NCI-H460 (cell line): ENCODE results near the gene UFSP2. TPM values are rescaled to one million over a fixed set of nuclear protein-coding genes. Genes with fewer than 3 reads are reported as not detected.
"Not testable (repeated sequence)": the region's sequence is repeated elsewhere in the genome, so short reads cannot be mapped to it uniquely, and the experiment has no call there.

ENCODE experiments used
- DNase-seq: peaks from one replicate; pipeline ENCODE4 v3.0.0-alpha.2; 2016; ENCODE audit warnings: low read depth; ENCODE audit errors: extremely low read depth
- total RNA-seq: library from RNA; depleted of rRNA; stranded (reverse); fragments of >200 nt; shearing (Covaris generic); gene quantifications from 2 replicates; pipeline ENCODE4 v1.2.3, GENCODE V29; 2014

The UFSP2 gene
- total RNA-seq, 1 experiment from 2014 or later: 29.9 TPM

DNA sequence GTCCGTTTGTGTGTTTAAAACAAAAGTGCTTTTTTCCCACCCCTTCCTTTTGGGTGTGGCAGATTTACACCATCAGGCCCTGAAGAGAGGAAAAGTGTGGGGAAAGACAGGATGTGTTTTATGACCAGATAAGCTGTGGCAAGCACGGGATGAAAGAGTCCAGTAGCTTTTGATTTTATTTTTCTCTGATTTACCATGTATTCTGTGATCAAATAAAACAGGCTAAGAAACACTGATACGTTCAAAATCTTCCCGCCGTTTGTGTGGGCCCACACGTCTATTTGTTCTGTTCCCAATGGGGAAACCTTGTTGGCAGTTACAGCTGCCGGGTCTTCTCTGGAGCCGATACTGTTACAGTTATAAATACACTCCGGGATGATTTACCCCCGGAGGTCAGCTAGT is 40.8 kb downstream of the UFSP2 start:
- DNase-seq: no peak

DNA sequence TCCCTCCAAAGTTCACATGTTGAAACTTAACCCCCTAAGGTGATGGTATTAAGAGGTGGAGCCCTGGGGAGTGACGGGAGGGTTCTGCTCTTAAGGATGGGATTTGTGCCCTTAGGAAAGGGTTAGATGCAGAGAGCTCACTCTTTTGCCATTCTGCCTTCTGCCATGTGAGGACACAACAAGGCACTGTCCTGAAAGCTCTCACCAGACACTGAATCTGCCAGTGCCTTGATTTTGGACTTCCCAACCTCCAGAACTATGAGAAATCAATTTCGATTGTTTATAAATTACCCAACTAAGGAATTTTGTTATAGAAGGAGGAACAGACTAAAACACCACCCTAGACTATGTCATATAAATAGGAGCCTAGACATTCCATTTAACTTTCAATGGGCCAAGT is 41.7 kb downstream of the UFSP2 start:
- no peak for DNase-seq

DNA sequence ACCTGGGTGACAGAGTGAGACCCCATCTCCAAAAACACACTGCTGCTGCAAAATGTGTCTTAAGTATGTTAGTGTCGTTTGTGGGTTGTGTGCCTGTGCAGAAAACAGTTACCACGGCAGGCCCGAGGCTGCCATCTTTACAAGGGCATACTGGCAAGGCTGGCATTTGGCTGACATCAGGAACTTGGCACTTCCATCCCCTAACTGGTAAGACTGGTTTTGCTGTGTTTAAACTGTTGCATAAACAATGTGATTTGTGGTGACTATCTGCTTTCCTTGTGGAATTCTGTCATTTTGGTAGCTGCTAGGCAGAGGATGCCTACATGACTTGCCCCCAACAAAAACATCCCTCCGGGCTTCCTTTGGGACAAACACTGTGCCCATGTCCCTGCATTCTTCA is 42.3 kb downstream of the UFSP2 start:
- no peak for DNase-seq

DNA sequence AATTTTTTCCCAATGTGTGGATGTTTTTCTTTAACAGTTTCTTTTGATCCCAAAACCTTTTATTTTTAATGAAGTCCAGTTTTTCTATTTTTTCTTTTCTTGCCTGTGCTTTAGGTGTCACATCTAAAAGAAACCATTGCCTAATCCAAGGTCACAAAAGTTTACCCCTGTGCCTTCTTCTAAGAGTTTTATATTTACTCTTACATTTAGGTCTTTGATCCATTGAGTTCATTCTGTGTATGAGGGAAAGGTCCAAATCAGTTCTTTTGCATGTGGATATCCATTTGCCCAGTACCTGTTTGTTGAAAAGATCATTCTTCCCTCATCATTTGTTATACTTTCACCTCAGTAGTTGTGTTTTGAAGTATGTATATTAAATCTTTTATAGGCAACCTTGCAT is 43.0 kb downstream of the UFSP2 start:
- no peak for DNase-seq

DNA sequence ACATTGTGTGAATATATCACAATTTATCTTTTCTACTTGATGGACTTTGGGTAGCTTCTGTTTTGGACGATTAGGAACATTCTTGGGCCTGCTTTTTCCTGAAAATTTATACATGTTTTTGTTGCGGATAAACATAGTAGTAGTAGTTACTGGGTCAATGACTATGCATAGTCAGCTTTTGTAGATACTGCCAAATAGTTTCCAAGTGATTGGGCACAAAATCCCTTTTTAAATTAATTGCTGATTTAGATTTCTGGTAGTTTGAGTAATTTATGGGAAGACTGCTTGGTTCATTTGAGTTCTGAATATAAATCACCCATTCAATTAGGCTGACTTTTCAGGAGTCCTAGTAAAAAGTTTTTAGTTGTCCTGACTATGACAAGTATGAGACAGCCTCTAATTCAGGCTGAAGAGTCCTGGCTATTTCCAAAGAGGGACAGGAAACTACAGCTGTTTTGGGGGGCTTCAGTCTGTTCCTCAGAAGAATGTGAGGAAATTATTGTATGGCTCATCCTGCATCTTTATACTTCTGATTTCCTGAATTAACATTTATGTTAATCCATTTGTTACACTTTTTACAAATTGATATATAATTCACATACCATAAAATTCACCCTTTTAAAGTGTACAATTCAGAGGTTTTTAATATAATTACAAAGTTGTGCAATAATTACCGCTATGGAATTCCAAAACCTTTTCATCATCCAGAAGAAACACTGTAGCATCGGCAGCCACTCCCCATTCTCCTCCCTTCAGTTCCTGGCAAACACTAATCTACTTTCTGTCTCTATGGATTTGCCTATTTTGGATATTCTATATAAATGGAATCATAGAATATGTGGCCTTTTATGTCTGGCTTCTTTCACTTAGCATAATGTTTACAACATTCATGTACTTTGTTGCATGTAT is 44.2 kb downstream of the UFSP2 start:
- DNase-seq: no peak

DNA sequence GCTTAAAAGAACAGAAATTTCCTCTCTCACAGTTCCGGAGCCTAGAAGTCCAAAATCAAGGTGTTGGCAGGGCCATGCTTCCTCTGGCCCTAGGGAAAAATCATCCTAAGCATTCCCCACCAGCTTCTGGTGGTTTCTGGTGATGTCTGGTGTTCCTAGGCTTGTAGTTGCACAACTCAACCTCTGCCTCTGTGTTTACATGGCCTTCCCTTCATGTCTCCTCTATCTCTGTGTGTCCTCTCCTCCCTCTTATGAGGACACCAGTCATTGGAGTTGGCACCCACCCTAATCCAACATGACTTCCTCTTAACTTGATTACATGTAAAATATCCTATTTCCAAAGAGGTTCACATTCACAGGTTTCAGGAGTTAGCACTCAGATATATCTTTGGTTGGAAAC is 45.4 kb downstream of the UFSP2 start:
- DNase-seq: no peak

DNA sequence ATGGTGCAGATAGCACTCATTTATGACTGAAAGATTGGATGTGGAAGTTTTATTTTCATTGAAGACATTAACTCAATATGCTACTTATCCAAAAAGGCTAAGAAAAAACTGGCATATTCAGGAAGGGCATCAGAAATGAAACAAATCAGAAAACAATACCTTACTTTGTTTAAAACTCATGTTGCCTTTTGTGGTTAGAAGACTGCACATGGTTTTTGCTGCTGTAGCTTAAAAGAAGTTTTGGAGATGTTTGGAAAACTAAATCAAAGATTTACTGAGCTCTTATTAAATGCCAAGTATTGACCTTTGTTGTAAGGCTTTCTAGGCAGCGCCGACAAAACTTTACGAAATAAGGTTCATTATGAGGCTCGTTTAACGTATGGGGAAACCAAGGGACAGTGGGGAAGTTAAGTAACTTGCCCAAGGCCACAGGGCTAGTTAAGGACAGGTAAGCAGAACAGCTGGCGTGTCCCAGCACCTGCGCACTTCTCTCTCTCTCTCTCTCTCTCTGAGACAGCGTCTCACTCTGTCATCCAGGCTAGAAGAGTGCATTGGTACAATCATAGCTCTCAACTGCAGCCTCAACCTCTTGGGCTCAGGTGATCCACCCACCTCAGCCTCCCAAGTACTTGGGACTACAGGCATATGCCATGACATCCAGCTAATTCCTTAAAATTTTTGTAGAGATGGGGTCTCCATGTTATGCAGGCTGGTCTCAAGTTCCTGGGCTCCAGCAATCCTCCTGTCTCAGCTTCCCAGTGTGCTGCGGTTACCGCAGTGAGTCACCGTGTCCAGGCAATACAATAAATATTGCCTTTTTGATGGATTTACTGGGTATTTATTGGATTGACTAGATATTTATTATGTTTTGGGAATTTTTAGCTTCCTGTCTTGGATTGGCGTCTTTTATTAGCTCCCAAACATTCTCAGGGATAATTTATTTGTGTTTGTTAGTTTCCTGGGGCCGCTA is 46.2 kb downstream of the UFSP2 start:
- no peak for DNase-seq

DNA sequence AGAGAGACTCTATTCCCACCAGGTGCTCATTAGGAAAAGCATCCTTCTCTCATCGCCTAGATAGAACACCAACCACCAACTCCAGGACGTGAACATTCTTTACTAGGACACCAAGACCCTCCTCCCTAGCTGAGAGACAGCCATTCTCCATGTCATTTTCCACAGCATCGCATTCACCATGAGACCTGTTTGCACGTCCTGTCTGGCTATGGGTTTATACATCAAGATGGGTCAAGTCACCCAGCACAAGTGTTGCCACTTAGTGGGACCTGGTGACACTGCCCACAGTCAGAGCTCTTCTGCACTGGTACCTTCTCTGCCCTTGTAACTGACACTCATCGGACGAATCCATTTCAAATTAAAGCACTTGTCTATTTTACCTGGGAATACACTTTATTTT is 47.5 kb downstream of the UFSP2 start:
- no peak for DNase-seq

DNA sequence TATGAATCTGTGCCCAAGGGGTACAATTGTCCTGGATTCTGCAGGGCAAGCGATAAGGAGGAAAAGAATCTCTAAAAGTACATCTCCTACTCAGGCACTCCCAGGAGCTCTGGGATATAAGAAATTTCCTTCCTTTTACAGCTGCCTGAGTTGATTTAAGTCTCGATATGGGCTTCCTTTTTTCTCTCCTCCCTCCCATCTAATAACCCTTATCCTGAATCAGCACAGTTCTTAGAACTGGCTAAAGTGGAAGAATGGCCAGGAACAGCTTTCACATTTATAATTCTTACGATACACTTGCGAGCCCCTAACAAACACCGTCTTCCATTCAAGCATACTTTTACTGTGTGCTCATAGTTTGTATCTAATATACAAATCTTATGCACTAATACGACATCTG is 51.2 kb downstream of the UFSP2 start:
- DNase-seq: no peak

DNA sequence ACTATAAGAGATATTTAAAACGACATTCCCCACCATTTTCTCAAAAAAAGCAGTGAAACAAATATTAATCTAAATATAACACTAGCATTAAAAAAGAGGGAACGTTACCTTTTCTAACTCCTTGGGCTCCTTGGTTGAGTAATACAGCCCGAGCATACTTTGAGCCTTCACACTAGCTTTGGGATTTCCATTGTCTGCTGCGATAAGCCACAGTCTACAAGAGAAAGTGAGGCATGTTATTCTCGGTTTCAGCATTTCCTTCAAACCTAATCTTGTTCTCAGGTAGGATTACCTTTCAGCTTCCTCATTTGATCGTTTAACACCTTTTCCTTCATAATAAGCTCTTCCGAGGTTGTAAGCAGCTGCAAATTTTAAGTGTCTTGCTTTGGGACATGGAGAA is 51.7 kb downstream of the UFSP2 start:
- DNase-seq: no peak

DNA sequence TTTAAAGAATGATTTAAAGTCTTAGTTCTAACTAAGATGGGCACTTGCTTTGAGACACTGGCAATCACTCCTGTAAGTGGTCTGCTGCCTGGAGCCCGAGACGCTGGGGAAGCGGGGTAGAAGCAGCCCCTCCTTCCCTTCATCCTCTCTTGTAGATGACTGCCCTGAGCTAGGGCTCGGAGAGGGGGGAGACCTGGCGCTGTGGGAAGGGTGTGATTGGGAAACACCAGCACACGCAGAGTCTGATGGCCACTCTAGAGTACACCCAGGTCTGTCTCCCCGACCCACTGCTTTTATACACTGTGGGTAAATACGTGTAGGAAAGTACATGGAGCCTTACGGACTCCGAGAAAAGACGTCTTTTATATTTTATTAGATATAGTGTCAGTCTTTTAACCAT is 54.1 kb downstream of the UFSP2 start:
- DNase-seq: no peak

DNA sequence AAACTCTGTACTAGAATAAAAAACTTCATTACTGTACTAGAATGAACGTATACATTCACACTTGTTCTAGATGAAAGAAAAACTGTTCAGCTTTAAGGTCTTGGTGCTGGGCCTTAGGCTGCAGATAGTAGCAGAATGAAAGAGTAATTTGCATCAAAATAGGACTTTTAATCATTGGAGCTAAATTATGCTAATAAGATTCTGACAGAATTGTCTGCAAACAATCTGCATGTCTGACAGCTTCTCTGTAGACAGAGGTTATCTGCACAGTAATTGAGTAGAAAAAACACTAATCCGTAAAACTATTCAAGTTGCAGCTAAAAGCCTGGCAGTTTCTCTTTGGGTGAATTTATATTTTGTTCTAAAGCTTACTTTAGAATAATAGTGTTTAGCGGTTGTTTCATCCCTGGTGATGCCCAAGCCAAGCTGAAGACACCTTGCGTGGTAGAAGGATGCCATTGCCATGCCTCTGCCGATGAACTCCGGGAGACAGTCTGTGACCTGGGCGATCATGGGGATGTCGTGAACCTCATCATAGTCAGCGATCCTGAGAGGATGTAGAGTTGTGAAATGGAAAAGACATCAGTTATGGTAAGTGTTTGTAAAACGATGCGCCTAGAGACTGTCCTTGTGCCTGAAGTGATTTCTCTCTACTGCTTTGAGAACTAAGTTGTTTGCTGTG is 55.4 kb downstream of the UFSP2 start:
- DNase-seq: no peak

DNA sequence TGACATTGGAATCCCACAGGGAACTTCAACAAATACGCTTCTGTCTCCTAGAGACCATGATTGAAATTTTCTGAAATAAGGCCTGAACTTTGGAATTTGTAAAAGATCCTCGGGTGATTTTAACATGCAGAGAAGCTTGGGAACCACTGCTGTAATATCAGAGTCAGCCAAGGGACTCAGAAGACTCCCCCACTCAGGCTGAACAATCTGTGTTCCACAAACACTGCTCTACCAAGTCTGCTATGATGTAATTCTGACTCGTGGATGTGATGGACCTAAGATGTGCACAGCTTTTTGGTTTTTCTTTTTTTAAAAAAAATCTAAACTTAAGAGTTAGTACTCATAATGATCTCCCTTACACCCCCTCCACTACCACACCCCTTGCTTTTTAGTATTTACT is 56.0 kb downstream of the UFSP2 start:
- no peak for DNase-seq

DNA sequence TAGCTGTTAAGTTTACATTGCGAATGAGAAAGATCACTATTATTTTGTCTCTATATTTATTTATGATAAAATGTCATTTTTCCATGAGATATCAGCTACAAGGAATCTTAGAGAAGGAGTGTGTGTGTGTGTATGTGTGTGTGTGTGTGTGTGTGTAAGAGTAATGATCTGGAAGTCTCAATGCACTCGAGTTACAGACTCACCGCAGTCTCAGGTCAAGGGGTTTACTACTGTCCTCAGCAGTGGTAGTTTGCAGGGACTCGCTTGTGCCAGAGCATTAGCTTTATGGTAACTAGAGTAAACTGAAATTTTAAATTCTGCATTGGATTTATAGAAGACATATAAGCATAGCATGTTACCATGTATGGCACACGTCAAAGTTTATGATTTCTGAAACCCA is 60.9 kb downstream of the UFSP2 start:
- DNase-seq: no peak

DNA sequence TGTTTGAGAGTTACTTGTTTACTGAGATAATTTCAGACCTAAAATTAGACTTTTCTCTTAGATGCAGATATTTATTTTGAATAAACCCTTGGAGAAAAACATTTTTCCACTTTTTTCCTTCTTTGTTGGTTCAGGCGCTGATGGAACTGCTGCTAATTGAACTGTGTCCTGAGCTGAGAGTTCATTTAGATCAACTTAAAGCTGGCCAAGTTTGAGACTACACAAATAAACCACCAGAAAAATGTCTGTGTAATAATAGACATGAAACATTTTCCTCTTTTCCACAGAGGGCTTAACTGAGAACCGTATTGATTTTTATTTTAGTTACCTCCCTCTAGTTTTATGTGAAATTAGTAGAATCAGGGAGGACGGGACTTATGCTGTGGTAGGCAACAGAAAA is 62.5 kb downstream of the UFSP2 start:
- no peak for DNase-seq

DNA sequence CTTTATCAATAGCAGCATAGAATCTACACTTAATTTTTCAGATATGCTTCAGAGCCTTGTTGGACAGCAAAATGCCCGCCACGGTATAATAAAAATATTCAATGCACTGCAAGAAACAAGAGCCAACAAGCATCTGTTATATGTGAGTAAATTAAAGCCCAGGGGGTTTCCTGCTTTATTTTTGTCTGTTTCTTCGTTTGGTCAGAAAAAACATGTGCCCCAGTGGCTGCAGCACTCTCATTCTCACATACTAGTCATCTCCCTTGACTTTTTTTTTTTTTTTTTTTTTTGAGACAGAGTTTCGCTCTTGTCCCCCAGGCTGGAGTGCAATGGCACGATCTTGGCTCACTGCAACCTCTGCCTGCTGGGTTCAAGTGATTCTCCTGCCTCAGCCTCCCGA is 63.2 kb downstream of the UFSP2 start:
- not testable (repeated sequence) for DNase-seq

DNA sequence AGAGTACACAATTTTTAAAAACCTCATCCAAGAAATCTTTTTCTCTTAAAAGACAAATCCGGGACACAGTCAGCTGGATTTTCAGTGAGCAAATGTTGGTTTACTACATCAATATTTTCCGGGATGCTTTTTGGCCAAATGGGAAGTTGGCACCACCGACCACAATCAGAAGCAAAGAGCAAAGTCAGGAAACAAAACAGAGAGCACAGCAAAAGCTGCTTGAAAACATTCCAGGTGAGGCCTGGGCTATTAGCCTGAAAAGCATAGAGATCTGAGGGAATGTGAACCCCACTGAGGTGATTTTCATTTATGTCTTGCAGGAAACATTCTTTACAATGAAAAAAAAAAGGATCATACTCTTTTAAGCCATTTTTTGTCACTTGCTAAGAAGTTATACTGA is 63.9 kb downstream of the UFSP2 start:
- DNase-seq: no peak

DNA sequence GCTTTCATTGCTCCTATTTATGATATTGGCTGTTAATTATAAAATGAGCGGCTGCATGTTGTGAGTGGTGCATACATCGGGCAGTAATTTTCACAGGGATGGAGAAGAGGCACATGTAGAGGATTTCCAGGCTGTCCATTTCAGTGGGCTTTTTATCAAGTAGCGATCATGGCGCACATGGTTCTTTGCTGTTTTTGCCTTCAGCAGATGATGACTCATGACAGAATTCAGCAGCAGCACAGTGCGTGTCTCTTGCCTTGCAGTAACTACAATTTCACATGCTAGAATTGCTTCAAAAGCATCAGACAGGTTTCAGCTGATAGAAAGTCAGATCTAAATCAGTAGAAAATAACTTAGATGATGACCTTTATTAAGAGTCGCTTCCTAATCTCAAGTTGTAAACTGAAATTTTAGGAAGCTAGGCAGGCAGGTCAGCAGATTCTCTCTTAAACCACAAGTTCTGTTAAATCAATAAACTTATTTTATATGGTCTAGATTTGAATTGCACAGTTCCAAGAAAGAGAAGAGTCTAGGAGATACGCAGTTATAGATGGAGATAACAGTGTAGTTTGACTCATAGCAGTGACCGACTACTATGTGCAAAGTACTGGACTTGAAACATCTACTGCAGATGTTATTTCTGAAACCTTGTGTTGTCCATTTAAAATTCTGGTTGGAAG is 65.9 kb downstream of the UFSP2 start:
- DNase-seq: no peak

DNA sequence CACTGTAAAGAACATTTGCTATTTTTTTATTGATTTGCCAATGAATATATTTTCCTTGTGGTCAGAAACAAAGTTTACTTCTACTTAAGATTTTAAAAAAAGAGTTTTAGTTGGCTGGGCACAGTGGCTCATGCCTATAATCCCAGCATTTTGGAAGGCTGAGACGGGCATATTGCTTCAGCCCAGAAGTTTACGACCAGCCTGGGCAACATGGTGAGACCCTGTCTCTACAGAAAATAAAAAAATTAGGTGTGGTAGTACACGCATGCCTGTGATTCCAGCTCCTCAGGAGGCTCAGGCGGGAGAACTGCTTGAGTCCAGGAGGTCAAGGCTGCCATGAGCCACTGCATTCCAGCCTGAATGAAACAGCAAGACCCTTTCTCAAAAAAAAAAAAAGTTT is 66.8 kb downstream of the UFSP2 start:
- DNase-seq: no peak

DNA sequence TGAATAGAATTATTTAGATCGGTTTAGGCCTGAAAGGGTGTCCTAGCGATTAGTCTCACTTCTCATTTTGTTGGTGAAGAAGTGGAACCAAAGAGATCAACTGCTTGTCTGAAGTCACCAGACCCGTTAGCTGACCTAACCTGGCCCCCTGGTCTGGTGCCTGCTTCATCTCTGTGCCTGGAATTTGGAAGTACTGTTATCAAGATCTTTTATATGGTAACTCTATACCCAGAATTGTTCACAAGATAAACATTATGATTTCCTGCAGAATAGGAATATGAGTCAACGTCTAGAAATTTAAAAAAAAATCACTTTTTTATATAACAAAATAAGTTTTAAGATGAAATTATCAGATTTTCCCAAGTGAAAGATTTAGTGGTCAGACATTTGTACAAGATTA is 67.2 kb downstream of the UFSP2 start:
- DNase-seq: no peak
